ENCODE measurements around the gene RAB3GAP1.
"Not testable (repeated sequence)": the region's sequence is repeated elsewhere in the genome, so short reads cannot be mapped to it uniquely, and the experiment has no call there.

- TF ChIP-seq CTCF (IDR thresholded peaks at IDR 0.05; ENCODE audit: poor library complexity, severe bottlenecking); RAD21 (conservative IDR thresholded peaks at IDR 0.05); POLR2AphosphoS5 (IDR thresholded peaks at IDR 0.05); EZH2 (IDR thresholded peaks at IDR 0.05; ENCODE audit: borderline replicate concordance, insufficient read depth, low read length, poor library complexity, severe bottlenecking); REST (IDR thresholded peaks at IDR 0.05; ENCODE audit: borderline replicate concordance): not testable (repeated sequence)
Observed at GRCh38 chr2:135121658-135122039, 69.6 kb downstream of the RAB3GAP1 start.

All from neural cell (in vitro differentiated cells).